GM12872 (cell line): ENCODE data around the gene SORCS3.

Experiments
- TF ChIP-seq, protein P1 (sequence below): IDR thresholded peaks from 3 replicates; pipeline ENCODE4 v1.5.1; 2011; ENCODE audit warnings: low read depth, mild to moderate bottlenecking, low read length, moderate library complexity; ENCODE audit not compliant: insufficient read depth

The SORCS3 gene

DNA sequence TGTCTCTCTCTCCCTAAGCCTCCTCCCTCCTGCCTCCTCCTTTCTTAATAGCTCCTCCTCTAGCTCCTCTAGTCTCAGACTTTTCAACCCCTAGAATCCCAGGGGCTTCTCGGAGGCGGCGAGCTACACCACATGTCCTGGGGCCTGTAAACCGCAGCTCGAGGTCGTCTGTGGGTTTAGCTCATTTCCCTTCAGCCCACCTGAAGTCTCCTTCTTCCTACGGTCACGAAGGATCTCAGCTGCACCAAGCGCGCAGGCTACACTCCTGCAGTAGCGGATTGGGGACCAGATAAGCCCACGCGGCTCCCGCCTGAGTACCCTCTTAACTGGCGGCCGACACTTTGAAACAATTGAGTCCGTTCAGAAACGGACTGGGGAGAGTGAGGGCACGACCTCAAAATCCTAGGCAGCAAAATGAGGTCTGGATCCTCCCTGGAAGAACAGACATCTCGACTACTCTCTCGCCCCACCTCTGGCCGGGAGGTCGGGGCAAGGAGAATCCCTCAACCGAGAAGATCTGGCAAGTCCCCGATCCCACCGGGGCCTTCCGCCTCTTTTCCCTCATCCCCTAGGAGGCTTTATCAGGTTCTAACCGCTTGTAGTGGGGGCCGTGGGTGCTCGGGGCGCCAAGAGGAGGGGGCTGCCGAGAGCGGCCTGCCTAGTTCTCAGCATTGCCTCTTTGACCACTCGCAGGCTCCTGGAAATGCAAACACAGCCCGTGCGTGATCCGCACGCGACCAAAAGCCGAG is 1.3 kb upstream of the SORCS3 start:
- TF ChIP-seq, protein P1, sequence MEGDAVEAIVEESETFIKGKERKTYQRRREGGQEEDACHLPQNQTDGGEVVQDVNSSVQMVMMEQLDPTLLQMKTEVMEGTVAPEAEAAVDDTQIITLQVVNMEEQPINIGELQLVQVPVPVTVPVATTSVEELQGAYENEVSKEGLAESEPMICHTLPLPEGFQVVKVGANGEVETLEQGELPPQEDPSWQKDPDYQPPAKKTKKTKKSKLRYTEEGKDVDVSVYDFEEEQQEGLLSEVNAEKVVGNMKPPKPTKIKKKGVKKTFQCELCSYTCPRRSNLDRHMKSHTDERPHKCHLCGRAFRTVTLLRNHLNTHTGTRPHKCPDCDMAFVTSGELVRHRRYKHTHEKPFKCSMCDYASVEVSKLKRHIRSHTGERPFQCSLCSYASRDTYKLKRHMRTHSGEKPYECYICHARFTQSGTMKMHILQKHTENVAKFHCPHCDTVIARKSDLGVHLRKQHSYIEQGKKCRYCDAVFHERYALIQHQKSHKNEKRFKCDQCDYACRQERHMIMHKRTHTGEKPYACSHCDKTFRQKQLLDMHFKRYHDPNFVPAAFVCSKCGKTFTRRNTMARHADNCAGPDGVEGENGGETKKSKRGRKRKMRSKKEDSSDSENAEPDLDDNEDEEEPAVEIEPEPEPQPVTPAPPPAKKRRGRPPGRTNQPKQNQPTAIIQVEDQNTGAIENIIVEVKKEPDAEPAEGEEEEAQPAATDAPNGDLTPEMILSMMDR = no peak

GRCh38 chr10:104640339-104641186 is 527 bp upstream of the SORCS3 start:
- TF ChIP-seq, protein P1 = no peak

- TF ChIP-seq, protein P1 = no peak
These were observed 1.0 kb downstream of the SORCS3 start for GRCh38 chr10:104641937-104642657.

DNA sequence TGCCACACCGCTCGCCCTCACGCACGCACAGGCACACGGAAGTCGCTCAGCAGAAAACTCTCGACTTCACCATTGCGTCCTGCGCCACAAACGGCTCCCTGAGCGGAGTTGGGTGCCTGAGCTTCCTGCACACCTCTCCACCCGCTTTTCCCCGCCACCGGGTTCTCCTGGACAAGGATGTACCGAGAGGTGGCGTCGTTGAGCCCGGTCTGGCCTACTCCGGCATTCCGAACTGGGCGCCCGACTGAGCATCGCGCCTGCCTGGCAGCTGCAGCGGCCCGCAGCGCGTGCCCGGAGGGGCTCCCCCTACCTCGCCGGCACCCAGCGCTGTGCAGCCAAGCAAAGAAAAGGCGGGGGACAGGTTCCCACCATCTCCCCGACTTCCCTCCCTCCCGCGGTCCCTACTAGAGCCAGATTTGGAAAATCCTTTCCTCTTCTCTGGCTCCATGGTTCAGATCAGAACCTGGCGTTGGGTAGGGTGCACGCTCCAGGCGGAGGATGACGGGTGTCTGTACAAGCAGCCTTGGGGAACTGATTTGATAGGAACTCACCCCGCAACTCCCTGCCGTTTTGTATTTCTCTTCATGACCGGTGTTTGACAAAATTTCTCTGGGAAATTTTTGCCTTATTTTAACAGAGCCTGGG is 1.7 kb downstream of the SORCS3 start:
- TF ChIP-seq, protein P1 = peak; percentile 37; the same call in 1 of the 3 replicates

- TF ChIP-seq, protein P1 = no peak
These were observed 2.2 kb downstream of the SORCS3 start for GRCh38 chr10:104643303-104643663.

GRCh38 chr10:104646146-104646545 is 5.1 kb downstream of the SORCS3 start:
- TF ChIP-seq, protein P1 = no peak
